UCSD-AML1 (cell line): ENCODE data around the gene ERC2.

Experiments
- DNase-seq: peaks from one replicate; lab custom pipeline; 2025; ENCODE audit not compliant: unreplicated experiment; lab: John Stamatoyannopoulos, UW

ERC2 gene

DNA sequence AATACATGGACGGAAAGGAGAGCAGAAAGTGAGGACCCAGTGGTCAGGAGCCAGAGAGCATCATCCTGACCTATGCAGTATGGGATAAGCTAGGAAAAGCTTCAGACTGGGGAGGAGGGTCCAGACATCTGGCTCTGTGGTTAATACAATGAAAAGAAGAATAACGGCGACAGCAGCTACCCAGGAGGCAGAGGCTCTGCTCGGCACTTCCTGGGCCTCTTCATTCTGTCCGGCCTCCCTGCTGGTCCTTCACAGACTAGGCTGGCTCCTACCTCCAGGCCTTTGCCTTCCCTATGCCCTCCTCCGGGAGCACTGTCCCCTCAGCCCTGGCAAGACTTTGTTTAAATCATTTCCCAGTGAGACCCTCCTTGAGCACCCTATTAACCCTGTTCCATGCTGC is 922.3 kb downstream of the ERC2 start:
- DNase-seq = no peak

DNA sequence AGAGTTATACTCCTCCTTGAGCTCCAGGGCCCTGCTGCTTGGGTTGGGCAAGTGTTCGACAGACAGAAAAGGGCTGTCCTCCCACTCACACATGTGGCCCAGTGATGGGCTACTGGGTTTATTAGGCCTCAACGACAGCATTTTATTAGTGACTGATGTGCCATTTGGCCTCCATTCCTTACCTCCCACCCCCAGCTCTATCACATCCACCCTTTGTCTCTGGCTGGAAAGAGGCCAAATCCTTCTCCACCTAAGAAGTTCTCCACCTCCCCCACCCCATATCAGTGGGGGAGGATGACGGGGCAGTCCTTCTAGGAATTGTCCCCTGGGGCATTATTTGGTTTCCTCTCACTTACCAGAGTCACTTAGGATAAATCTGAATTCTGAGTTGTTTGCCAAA is 924.0 kb downstream of the ERC2 start:
- DNase-seq = no peak

DNA sequence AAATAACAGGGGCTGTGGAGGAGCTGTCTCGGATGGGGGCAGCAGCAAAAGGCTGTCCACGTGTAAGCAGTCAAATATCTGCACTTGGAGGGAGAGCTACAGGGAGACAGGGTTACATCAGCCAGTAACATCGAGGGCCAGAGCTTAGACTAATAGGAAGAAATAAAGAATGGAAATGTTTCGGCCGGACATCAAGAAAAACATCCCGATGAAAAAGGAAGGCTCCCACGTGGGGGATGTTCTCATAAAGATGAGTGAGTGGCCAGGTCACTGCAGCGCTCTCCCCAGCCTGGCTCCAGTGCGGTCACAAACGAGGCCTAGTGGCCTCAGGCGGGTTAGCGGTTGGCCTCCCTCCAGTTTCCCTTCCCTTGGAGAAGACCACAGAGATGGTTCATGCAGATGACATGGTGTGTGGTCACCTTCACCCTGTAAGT is 925.1 kb downstream of the ERC2 start:
- DNase-seq = no peak

DNA sequence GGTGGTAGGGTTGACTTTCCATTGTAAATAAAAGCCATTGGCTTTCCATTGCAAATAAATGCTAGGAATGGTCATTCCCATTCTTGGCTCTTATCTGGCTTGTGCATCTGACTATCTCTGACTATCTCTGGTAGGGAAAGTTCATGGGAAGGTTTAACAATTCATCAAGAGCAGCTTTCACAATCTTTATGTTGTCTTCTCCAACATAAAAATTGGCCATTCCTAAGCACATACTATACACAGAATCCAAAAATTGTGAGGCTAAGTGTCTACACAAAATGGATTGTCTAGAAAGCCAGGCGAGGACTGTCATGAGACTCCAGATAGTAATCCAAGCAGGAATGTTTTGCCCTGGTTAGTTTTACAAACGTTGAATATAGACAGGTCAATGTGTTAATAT is 926.8 kb downstream of the ERC2 start:
- DNase-seq = no peak

DNA sequence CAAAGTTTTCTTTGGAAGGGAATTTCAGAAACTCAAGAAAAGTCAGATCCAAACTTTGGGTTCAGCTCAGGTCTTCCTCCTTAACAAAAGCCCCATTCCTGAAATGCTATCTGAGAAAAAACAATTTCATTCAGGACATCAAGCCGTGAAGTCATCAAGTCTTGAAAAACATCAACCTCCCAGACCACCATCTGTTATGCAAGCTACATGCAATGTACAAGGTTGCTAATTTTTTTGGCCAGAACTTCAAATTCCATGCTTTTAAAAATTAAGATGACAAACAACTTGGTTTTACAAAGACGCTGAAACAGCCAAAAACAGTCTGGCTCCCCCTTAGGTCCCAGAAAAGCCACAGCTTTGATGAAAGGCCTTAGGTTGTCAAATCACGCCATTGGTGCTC is 927.3 kb downstream of the ERC2 start:
- no peak for DNase-seq

DNA sequence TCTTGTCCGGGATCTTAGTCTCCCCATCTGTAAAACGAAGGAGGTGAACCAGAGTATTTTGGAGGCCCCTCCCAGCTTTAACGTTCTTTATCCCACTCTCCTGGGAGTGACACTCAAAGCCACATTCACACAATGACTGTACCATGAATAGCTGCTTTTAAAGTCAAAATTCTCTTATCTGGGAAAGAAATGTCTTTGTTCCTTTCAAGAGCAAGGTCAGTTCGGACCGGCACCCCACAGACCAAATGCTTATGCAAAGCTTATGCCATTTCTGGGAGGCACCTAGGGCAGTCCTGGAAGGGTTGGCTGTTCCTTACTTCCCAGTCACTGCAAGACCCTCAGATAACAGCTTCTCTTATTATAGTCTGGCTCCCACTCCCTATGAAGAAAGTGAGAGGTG is 927.7 kb downstream of the ERC2 start:
- DNase-seq = no peak

DNA sequence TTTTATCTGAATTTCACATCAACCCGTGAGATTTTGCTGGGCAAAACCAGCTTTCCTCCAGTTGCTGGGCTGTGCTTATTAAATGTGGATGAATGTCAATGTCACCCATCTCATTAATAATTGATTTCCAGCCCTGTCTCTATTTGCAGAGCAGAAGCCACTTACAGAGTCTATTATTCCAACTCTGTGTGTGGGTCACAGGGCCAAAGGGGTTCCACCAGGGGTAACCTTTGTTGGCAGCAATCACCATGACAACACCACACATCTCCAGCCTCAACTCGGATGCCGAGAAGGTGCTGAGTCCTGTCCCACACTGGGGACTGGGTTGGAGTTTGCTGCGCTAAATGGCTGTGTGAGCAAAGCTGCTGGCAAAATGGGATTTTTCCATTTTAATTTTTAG is 930.1 kb downstream of the ERC2 start:
- DNase-seq = no peak

DNA sequence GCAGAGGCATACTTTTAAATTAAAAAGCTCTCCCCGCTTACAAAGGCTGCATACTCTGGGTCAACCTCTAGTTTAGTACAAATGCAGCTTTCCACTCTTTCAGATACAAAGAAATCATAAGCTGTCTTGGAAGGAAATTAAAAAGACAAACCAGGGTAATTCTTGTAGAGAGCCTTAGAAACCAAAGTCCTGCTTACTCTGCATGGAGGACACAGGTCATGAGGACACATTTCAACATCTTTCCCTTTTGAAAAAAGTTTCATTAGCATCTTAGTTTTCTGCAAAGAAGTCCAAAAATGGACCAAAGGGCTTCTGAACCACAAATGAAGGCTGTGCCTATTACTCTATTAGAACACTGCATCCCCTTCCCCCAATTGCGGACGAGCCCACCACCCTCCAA is 930.7 kb downstream of the ERC2 start:
- no peak for DNase-seq

DNA sequence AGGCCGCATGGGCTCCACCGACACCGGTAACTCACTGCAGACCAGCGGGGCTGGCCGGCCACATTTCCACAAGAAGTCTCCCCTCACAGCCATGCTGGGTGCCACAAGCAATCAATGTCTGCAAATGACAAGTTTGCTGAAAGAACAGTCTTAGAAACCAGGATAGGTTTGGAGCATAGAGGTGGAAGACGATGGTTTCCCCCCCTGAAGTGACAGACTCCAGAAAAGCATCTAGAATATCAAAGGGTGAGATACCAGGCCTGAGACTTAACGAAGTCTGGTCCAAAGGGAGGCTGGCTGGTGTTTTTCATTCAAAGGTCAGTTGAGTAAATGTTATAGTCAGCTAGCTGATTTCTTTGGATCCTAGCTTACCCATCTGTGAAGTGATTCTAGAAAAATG is 931.1 kb downstream of the ERC2 start:
- DNase-seq = no peak

DNA sequence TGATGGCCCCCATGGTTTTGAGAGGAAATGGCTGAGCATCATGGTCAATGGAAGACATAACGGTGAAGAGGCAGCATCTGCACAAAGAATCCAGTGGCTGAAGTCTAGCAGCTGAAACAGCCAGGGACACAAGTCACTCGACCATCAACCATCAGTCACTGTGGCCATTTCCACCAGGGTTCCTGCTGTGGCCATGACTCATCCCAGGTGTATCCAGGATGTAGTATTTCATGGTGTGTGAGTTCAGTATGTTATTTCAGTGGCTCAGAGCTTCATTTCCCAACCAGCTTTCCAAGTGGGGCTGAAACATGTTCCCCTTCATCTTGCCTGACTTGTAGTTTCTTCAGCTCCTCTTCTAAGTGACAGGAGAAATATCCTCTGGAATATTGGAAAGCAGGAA is 933.4 kb downstream of the ERC2 start:
- no peak for DNase-seq

DNA sequence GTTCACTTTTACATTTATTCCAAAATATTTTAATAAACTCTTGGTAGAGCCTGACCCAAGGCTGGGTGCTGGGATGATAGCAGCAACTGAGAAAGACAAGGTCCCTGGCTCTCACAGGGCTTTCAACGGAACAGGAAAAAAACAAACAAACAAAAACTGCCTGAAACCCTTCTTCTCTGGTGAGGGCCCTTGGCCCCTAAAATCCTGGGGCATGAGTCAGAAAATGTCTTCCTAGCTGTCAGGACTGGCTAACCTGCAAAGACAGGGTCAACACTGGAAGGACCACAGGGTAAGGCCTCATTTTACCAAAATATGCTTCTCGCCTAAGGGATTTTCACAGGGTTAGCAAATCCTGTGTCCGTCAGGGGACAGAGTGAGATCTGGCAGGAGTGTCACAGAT is 935.5 kb downstream of the ERC2 start:
- DNase-seq = no peak

DNA sequence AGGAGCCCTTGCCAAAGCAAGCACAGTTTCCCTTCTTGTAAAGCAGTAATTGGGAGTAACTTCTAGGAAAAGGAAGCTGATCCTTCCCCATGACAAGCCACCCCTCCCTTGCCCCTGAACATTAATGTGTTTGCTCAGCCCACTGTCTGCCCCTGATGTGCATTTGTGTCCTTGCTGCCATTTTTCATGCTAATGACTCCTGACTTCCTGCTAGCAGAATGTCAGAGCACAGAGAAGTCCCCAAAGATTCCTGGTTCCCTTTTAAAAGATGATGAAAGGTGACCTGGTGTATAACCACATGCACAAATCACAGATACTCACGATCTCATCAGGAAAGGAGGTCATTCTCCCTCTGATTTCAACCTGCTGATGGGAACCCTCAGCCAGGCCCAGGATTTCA is 936.9 kb downstream of the ERC2 start:
- DNase-seq = no peak

DNA sequence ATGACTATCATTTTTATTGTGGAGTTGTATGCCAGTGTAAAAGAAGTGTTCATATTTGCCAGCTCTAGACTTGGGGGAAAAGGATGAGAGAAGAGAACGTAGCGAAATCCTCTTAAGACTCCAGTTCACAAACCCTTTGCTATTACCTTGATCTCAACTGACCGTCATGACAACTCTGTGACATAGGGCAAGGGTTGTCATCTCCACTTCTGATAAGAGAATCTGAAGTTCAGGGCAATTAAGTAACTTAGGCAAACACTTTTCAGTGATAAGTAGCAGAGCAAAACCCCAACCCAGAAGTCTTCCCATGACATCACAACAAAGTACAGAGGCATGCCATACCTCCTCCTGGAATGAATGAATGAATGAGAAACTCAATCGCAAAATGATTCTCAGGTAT is 940.9 kb downstream of the ERC2 start:
- no peak for DNase-seq

DNA sequence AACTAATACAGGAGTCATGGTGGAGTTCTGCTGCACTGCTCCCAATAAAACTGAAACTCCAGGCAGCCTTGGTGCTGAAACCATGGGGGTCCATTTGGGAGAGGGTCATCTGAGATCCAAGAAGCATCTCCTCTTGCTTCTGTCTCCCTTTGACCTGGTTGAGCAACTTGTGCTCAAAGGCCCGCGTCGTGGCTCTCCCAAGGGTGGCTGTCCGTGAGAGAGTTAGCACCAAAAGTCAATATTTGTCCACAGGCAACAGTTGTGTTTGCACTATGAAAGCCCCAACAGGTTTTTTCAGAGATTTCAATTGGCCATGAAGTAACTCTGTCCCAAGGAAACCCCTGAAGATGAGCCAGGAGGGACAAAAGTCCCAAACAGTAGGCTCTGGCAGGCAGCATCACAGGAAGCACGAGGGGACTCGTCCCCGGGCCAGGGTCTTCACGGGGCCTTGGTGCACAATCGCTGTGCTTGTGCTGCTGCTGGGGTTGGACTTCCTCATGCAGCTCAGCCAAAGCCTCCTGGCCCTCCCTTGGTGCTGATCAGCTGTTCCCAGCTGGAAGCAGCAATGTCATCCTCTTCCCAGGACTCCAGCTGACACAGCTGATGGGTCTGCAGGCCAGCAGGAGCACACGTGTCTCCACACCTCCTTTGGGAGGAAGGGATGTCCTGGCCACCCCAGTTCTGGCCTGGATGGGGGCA is 941.8 kb downstream of the ERC2 start:
- no peak for DNase-seq

DNA sequence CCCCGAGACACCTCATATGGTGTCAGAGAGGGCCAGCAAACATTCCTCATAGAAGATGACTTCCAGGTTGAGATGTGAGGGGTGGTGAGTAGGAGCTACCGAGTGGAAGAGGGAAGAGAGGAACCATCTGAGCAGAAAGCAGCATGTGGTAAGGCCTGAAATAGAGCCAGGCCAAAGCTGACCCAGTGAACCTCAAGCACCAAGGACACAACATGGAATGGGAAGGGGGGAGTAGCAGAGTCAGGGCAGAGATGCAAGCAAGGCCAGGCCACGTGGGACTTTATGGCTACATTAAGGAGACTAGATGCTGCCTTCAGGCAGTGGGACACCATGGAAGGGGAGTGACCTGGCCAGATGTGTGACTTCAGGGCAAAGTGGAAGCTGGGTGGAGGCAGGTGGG is 942.8 kb downstream of the ERC2 start:
- DNase-seq = no peak

DNA sequence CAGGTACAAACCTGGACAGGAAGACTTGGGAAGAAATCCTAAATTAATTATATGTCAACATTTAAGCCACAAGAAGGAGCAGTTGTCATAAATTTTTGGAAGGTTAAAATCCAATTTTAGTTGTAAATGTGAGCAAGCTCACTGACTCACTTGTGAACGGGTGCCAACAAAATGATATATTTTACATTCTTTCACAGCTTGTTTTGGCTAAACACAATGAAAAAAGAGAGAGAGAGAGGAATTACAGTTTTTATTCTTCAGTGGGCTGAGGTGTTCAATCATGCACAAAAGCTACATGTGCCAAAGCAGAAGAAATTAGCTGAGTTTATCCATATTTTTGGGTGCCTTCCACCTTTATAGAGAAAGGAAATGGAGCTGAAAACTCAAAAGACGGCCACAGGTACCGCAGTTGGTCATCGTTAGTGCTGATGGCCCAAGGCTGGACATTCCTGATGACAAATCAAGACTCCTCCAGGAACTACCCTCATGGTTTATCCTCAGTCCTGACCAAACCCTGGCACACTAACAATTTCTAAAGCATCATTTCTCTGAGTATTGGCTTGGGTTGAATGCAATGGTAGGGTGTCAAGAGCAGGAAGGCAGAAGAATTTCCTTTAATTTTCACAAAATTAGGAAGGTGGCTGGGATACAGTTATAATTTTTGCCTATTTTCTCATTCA is 943.6 kb downstream of the ERC2 start:
- no peak for DNase-seq

DNA sequence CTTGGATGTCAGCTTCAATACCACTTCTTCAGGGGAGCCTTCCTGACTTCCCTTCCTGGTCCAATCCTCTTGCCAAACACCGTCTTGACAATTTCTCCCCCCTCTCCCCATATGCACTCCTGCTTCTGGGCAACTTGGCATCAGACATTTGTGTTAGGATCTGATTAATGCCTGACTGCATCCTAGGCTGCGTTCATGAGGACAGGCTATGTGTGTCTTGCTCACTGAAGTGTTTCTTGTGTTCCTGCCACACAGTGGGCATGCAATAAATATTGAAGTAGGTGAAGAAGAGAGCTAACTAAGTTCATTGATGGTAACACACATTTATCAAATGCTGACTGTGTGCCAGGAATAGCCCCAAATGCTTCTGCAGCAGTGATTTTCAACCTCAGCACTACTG is 944.8 kb downstream of the ERC2 start:
- no peak for DNase-seq

DNA sequence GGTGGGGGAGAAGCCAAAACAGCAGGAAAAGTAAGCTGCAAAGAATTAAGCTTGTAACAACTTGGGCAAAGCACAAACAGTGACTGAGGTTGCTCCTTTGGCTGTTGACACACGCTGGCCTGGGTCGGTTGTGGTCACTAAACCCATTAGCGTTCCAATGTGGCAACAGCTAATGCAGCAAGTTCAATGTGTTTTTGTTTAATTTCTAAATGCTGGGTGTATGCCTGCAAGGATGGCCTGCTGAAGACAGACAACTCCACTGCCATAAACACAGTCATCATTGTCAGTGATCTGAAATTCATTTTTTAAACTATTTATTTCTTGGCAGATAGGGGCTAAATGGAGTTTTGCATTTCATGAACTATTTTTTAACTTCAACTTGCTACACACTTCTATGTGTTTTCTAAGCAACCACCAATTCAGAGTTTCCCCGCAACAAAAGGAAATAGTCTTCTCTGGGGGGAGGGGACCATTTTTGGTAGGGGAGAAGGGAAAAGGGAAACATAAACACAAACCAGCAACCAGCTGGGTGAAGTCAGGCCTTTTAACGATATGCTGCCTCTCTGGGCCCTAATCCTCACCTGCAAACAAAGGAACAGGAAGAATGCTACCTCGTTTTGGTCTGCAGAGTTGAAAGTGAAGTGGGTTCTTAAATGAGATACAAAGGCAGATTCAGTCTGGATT is 946.4 kb downstream of the ERC2 start:
- no peak for DNase-seq

DNA sequence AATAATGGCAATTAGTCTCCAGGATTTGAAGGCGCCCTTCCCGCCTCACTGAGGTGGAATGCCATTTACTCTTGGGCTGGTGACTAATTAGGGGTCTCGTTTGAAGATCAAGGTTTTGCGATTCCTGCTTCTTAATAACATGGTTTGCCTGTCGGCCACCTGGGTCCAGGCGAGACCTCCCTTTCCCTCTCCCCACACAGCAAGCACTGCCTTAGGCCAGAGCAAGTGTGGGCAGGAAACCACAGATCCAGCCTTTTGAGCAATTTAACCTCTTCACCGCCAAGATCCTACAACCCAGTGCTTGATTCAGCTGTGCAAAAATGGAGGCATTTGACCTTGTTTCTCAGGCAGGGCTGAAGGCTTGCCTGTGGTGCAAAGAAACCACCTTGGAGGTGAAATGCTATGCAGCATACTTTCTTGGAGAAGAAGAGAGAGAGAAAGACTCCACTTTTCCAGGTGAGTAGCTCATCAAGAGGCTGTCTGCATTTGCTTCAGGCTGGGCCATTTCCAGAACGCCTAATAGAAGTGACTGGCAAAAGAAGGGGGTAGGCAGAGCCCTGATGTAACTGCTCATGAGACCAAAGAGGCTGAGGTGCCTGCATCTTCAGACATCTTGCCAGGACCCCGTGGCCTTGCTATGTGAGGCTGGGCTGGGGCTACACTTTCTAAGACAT is 947.1 kb downstream of the ERC2 start:
- DNase-seq = no peak

DNA sequence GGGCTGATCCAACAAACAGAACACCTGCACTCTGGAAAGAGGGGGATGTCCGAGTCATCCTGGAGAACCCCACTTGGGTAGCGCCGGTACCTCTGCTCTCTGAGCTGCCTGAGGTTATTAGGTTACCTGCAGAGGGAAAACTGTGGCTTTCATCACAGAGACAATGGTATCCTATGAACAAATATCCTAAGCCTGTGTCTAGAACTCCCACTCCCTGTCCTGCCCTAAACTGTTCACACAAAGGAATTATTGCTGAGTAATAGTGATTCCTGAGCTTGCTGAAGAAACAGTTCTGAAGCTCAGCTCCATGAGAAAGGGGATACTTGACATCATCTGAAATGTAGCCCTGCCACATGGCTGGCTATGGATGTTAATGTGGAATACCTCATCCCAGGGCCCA is 949.2 kb downstream of the ERC2 start:
- no peak for DNase-seq

DNA sequence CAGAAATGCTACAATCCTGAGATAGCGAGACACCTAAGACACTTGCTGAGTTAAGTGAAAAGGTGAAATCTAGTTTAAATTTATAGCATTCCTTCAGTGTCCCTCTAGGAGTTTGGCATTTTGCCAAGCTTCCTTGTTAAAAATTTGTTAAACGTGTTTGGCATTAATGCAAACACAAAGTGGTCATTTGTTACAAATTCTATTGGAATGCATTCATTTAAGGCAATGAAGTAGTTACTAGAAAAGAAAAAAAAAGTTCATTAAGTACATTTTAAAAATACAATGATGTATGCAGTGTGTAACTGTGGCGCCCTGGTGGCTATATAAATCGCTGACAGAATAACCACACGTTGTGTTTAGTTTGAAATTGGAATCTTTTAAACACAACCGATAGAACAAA is 949.8 kb downstream of the ERC2 start:
- no peak for DNase-seq
